ENCODE data around the gene BFSP1.

The BFSP1 gene

GRCh38 chr20:17511401-17511800 lies 19.8 kb downstream of the BFSP1 start:
- no peak for TF ChIP-seq CTCF (IDR thresholded peaks at IDR 0.05)
- no peak for DNase-seq (ENCODE audit: low spot score)
- Histone ChIP-seq H3K27ac (no peak overlapping the region), H3K4me3 (no peak overlapping the region)

- peak; percentile 60 for DNase-seq (ENCODE audit: low spot score)
- Histone ChIP-seq H3K4me3 (no peak overlapping the region), H3K27ac (no peak overlapping the region)
- TF ChIP-seq CTCF (IDR thresholded peaks at IDR 0.05), result no peak
Observed at GRCh38 chr20:17510548-17510947, 20.6 kb downstream of the BFSP1 start.

GRCh38 chr20:17508756-17509155 lies 22.4 kb downstream of the BFSP1 start:
- Histone ChIP-seq H3K4me3 (no peak overlapping the region), H3K27ac (no peak overlapping the region)
- peak; percentile 54 for DNase-seq (ENCODE audit: low spot score)
- no peak for TF ChIP-seq CTCF (IDR thresholded peaks at IDR 0.05)

GRCh38 chr20:17507531-17507930 lies 23.6 kb downstream of the BFSP1 start:
- no peak overlapping the region for H3K27ac ChIP-seq
- no peak for TF ChIP-seq CTCF (IDR thresholded peaks at IDR 0.05)
- peak; percentile 46 for DNase-seq (ENCODE audit: low spot score)
- no peak overlapping the region for H3K4me3 ChIP-seq

GRCh38 chr20:17507032-17507431 lies 24.1 kb downstream of the BFSP1 start:
- Histone ChIP-seq H3K4me3 (no peak overlapping the region), H3K27ac (no peak overlapping the region)
- no peak for TF ChIP-seq CTCF (IDR thresholded peaks at IDR 0.05)
- no peak for DNase-seq (ENCODE audit: low spot score)

- TF ChIP-seq CTCF (IDR thresholded peaks at IDR 0.05), result no peak
- Histone ChIP-seq H3K27ac (peak overlapping the region in 1 of 2 donors; percentile 35), H3K4me3 (peak overlapping the region; percentile 64)
- no peak for DNase-seq (ENCODE audit: low spot score)
Observed at GRCh38 chr20:17505636-17506517, 25.3 kb downstream of the BFSP1 start.
